Midbrain (tissue), 1 donor: Measurements from ENCODE around the gene TFF2.

ENCODE experiments used
- DNase-seq: peaks from one replicate; lab custom pipeline; 2025; lab: John Stamatoyannopoulos, UW

Gene TFF2

GRCh38 chr21:42350927-42351426, at the start of gene TFF2:
TSS of gene TFF2 (minus strand) at chr21:42350994. CDS start at chr21:42350957, 37 bp downstream.
- DNase-seq: no peak

GRCh38 chr21:42400525-42400924, 49.7 kb upstream of the TFF2 start:
- DNase-seq: no peak

GRCh38 chr21:42398436-42399028, 47.7 kb upstream of the TFF2 start:
- no peak for DNase-seq

- DNase-seq: no peak
These were observed 47.1 kb upstream of the TFF2 start for GRCh38 chr21:42397746-42398394.

GRCh38 chr21:42396799-42397745, 46.3 kb upstream of the TFF2 start:
- no peak for DNase-seq

GRCh38 chr21:42395905-42396651, 45.3 kb upstream of the TFF2 start, which contains the start of gene TMPRSS3:
TSS of gene TMPRSS3 (minus strand) at chr21:42396052. CDS start at chr21:42395417, 635 bp downstream.
- no peak for DNase-seq

- no peak for DNase-seq
These were observed 44.5 kb upstream of the TFF2 start for GRCh38 chr21:42395302-42395701.

GRCh38 chr21:42393443-42393950, 42.7 kb upstream of the TFF2 start:
- DNase-seq: no peak

GRCh38 chr21:42392731-42393442, 42.1 kb upstream of the TFF2 start:
- DNase-seq: no peak

GRCh38 chr21:42391297-42391696, 40.5 kb upstream of the TFF2 start:
- DNase-seq: no peak

GRCh38 chr21:42390696-42391095, 39.9 kb upstream of the TFF2 start:
- no peak for DNase-seq

GRCh38 chr21:42390193-42390592, 39.4 kb upstream of the TFF2 start:
- no peak for DNase-seq

- DNase-seq: no peak
These were observed 38.6 kb upstream of the TFF2 start for GRCh38 chr21:42389449-42389835.

- no peak for DNase-seq
These were observed 38.1 kb upstream of the TFF2 start for GRCh38 chr21:42388740-42389448.

GRCh38 chr21:42387843-42388340, 37.1 kb upstream of the TFF2 start:
- no peak for DNase-seq

GRCh38 chr21:42387164-42387563, 36.4 kb upstream of the TFF2 start:
- no peak for DNase-seq

- DNase-seq: no peak
These were observed 35.3 kb upstream of the TFF2 start for GRCh38 chr21:42386034-42386591.

GRCh38 chr21:42385619-42386018, 34.8 kb upstream of the TFF2 start:
- DNase-seq: no peak

- no peak for DNase-seq
These were observed 34.2 kb upstream of the TFF2 start for GRCh38 chr21:42384989-42385388.
